HPDE6-E6E7 (cell line): ENCODE measurements around the gene TMEM217.

Source experiments
- DNase-seq: peaks from one replicate; pipeline ENCODE4 v3.0.0; 2011; ENCODE audit warnings: missing footprints; ENCODE audit errors: extremely low spot score

The TMEM217 gene

DNA sequence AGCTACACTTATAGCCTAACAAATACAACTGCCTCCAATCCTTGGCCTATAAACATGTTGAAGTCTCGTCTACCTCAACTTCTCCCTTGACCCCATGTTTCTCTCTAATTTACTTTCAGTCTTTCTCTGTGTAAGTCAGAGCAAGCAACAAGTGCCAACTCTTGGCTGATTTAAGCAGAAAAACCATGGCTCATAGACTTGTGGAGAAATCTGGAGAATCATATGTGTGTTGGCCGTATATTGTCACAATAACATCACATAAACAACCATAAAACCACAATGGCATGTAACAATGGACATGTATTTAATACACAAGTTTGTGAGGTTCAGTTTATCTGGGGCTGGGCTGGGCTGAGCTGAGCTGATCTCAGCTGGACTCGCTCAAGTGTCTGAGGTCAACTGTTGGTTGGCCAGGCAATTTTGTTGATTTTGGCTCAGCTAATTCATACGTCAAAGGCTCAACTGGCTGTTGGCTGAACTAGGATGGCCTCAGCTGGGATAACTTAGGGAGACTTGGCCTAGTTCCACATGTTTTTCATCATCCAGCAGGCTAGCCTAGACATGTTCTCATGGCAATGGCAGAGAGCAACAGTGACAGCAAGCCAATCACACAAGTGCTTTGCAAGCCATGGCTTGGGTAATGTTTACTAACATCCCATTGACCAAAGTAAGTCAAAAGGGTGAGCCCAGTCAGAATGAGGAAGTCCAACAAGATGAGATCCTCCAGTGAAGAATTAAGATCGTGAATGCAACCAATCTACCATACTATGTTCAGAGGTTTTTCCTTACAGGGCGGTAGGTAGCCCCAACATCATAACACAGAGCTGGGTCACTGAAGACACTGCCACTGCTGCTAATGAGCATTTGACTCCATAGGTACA lies 13.3 kb downstream of the TMEM217 start:
- DNase-seq: peak; percentile 85

GRCh38 chr6:37243816-37244370 lies 14.1 kb downstream of the TMEM217 start:
- DNase-seq: no peak

- no peak for DNase-seq
Measured at GRCh38 chr6:37243131-37243815, 14.7 kb downstream of the TMEM217 start.

GRCh38 chr6:37242429-37243052 lies 15.4 kb downstream of the TMEM217 start:
- peak; percentile 75 for DNase-seq

DNA sequence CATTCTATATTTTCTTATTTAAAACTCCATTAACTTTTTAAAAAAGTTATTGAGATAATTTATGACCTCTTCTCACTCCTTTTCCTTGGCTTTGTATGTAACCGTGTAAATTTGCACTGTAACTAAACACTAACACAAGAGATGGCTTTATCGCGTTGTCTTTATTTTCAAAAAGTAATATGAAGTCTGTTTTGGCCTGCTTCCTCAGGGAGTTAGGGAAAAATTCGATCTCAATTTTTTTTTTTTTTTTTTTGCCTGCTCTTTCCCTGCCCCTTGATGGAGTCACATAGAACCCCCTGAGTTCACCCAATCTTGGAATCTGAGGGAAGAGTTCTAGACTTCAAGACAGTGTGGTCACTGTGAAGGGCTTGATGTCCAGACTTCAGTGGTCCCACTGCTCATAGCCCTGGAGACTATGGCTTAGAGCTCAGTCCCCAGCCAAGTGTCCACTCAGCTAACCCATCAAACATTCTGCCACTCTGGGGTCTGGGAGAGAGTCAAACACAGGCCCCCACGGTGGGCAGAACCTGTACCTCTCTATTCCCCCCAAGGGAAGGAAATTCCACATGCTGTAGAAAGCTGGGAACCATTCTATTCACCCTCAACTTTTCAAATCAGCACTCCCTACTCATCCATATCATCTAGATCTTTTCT lies 16.0 kb downstream of the TMEM217 start:
- no peak for DNase-seq

- no peak for DNase-seq
Measured at GRCh38 chr6:37241131-37241530, 16.8 kb downstream of the TMEM217 start.

DNA sequence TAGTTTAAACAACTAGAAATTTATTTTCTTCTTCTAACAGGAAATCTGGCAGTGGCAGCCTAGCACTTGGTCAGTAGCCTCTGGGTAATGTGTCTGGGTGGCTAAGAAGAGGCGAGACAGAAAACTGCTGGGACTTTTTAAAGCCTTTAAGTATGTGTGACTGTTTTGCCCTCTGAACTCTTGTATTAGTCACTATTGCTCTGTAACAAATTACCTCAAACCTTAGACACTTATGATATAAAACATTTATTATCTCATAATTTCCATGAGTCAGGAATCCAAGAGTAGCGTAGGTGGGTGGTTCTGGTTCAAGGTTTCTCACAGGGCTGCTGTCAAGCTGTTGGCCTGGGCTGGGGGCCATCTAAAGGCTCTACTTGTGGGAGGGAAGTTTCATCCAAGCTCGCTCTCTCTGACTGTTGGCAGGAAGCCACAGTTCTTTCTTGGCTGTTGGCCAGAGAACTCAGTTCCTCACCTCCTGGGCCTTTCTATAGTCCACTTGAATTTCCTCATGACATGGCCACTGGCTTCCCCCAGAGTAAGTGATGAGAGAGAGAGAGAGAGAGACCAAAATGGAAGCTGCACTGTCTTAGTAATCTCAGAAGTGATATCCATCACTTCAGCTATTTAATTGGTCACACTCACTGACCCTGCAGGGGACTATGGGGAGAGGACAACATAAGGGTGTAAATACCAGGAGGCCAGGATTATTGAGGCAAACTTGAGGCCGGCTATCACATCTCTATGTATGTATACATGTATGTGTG lies 17.8 kb downstream of the TMEM217 start:
- peak; percentile 64 for DNase-seq

- DNase-seq: no peak
Measured at GRCh38 chr6:37239526-37239925, 18.4 kb downstream of the TMEM217 start.

- no peak for DNase-seq
Measured at GRCh38 chr6:37238381-37238780, 19.6 kb downstream of the TMEM217 start.

DNA sequence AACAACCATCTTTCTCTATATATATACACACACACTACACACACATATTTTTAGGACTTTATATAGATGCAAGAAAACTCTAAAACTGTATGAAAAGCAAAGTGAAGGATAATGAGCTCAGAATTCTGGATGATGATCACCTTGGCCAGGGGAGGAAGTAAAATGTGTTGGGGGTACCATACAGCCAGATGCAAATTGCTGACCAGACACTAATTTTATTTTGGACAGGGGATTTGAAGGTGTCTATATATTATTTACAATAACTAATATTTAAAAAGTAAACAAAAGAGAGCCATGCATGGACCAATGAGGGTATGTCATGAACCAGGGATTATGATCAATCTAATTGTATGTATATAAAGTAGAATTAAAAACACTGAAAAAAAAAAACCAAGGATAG lies 20.2 kb downstream of the TMEM217 start:
- DNase-seq: no peak

DNA sequence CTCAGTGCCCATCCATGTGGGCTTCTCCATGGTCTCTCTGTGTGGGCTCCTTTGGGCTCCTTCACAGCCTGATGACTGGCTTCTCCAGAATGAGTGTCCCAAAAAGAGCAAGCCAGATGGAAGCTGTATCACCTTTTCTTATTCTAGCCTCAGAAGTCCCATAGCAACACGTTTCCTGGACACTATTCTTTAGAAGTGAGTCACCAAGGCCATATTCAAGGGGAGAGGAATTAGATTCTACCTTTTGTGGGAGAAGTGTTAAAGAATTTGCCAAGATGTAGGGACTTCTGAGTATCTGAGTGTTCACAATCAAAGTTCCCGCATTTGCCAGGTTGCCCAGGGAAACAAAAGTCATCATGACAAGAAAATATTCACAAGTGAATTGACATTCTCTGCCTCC lies 21.0 kb downstream of the TMEM217 start:
- DNase-seq: no peak

- DNase-seq: no peak
Measured at GRCh38 chr6:37233541-37233940, 24.4 kb downstream of the TMEM217 start.

- no peak for DNase-seq
Measured at GRCh38 chr6:37232430-37233017, 25.4 kb downstream of the TMEM217 start.

DNA sequence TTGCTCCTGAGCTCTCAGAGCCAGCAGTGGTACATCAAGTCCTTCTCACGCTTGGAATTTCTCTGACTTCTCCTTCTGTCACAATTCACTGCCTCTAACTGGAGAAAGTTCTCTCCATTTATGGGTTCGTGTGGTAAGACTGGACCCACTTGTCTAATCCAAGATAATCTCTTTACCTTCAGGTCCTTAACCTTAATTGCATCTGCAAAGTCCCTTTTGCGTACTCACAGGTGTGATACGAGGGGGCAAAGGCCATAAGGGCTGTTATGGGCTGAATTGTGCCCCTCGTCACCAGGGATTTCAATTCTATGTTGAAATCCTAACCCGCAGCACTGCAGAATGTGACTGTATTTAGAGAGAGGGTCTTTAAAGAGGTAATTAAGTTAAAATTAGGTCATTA lies 27.8 kb downstream of the TMEM217 start:
- no peak for DNase-seq

- no peak for DNase-seq
Measured at GRCh38 chr6:37225350-37226169, 32.4 kb downstream of the TMEM217 start.

GRCh38 chr6:37222992-37223391 lies 35.0 kb downstream of the TMEM217 start:
- DNase-seq: no peak

DNA sequence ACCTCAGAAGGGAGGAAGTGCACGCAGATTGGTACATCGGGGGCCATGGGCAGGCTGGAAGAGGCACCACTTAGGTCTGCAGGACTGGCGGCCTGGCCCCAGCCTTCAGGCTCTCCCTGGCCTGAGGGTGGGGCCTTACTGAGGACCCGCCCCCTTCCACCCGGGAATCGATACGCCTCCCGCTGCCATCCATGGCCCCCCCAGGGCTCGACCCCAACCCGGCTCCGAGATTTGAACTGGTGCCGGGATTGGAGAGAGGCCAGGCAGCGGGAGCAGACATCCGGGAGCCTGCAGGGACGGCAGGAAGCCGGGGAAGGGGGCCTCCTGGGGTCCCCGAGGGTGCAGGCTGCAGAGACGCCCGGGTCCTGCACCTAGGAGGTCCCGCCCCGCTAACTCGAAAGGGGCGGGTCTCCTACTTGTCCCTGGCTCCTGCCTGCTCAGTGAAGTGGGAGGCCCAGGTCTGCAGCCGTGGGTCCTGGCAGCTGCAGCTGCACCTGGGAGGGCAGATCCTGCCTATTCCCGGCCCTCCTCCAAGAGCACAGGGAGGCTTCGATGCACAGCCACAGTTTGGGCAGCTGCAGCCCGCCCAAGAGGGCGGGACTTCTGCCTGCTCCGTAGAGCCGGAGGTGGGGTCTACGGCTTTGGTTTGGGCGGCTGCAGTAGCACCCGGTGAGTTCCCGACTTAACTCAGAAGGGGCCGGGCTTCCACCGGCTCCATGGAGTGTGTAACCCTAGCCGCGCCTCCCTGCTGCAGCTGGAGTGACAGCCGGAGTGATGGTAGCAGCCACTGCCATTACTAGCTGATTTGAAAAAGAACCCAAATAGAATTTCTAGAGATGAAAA lies 35.6 kb downstream of the TMEM217 start:
- DNase-seq: peak; percentile 89

- DNase-seq: no peak
Measured at GRCh38 chr6:37221585-37222124, 36.3 kb downstream of the TMEM217 start.

GRCh38 chr6:37218511-37218910 lies 39.4 kb downstream of the TMEM217 start:
- no peak for DNase-seq
